Endothelial cell of umbilical vein (primary cell): ENCODE measurements around the gene PRDM16. TPM values are rescaled to one million over a fixed set of nuclear protein-coding genes. Genes with fewer than 3 reads are reported as not detected.

Experiments
- BruUV-seq: library from RNA; stranded (reverse); fragments of 400-500 nt; replicated peaks from 2 replicates; lab custom pipeline; 2021; lab: Mats Ljungman, UMichigan
- CTCF ChIA-PET: fragments of 300-600, 350-600 bp; sonication (Branson Sonifier 250); formaldehyde crosslinking; loops from one replicate; lab custom pipeline; 2021; ENCODE audit warnings: antibody characterized with exemption, inconsistent platforms; lab: Charles Lee
- POLR2A ChIA-PET: fragments of 300-600, 350-600 bp; sonication (Branson Sonifier 250); formaldehyde crosslinking; loops from one replicate; lab custom pipeline; 2021; ENCODE audit warnings: antibody characterized with exemption, inconsistent platforms; lab: Charles Lee
- DNase-seq: peaks from one replicate; pipeline ENCODE4 v3.0.0-alpha.2; 2011; ENCODE audit warnings: low read depth, low spot score
- FAIRE-seq: peaks from 2 replicates; lab custom pipeline; 2011; peaks lifted over from hg19 to GRCh38; lab: Jason Lieb, UNC
- H2AFZ ChIP-seq: 2 replicates; pipeline ENCODE4 v1.6.0; 2012; ENCODE audit warnings: low read depth, low read length, control low read depth, inconsistent platforms
- H3K27ac ChIP-seq: 2 replicates; pipeline ENCODE4 v1.5.1; 2011; ENCODE audit warnings: low read depth, mild to moderate bottlenecking, control low read depth, low read length, moderate library complexity; ENCODE audit not compliant: insufficient read depth
- H3K27me3 ChIP-seq, 2 experiments: 2 replicates each; pipeline versions ENCODE4 v1.6.0 to v1.6.1; 2011; ENCODE audit warnings: low read length in 2 of 2, mixed read lengths in 1 of 2; ENCODE audit not compliant: control insufficient read depth in 2 of 2, insufficient read depth in 2 of 2
- H3K36me3 ChIP-seq, 2 experiments: 2 replicates in 1 of 2; 3 replicates in 1 of 2; pipeline ENCODE4 v1.5.1; 2011; ENCODE audit warnings: low read length in 2 of 2, mild to moderate bottlenecking in 1 of 2, moderate library complexity in 1 of 2; ENCODE audit not compliant: control insufficient read depth in 2 of 2, insufficient read depth in 2 of 2; ENCODE audit errors: extremely low read depth in 1 of 2
- H3K4me1 ChIP-seq: 3 replicates; pipeline ENCODE4 v1.5.1; 2011; ENCODE audit warnings: mild to moderate bottlenecking, low read length; ENCODE audit not compliant: control insufficient read depth, insufficient read depth; ENCODE audit errors: extremely low read depth
- H3K4me2 ChIP-seq: 2 replicates; pipeline ENCODE4 v1.6.1; 2011; ENCODE audit warnings: low read length, control low read depth, mixed read lengths; ENCODE audit not compliant: insufficient read depth
- H3K4me3 ChIP-seq, 3 experiments: fragments of 200-600 bp in 1 of 3; sonication (generic), shearing (Covaris generic) in 1 of 3; replicated peaks in 1 of 3; 2 replicates each; pipeline ENCODE4 v1.5.1; 2011 to 2016; ENCODE audit warnings: control low read depth in 3 of 3, low read length in 3 of 3, mild to moderate bottlenecking in 2 of 3, inconsistent platforms in 1 of 3, low read depth in 1 of 3, moderate library complexity in 1 of 3; ENCODE audit not compliant: insufficient read depth in 1 of 3
- H3K79me2 ChIP-seq: 2 replicates; pipeline ENCODE4 v1.6.0; 2012; ENCODE audit warnings: low read length, inconsistent platforms; ENCODE audit not compliant: control insufficient read depth, insufficient read depth
- H3K9ac ChIP-seq: replicated peaks from 2 replicates; pipeline ENCODE3; 2011; ENCODE audit warnings: low read length, control low read depth; ENCODE audit not compliant: insufficient read depth; ENCODE audit errors: extremely low read depth
- H3K9me1 ChIP-seq: replicated peaks from 3 replicates; pipeline ENCODE4 v1.6.0; 2011; ENCODE audit warnings: mild to moderate bottlenecking, low read length; ENCODE audit not compliant: control insufficient read depth, insufficient read depth; ENCODE audit errors: extremely low read depth
- H3K9me3 ChIP-seq: replicated peaks from 2 replicates; pipeline ENCODE4 v1.5.1; 2012; ENCODE audit warnings: low read length, inconsistent platforms; ENCODE audit not compliant: control insufficient read depth, insufficient read depth
- H4K20me1 ChIP-seq: replicated peaks from 2 replicates; pipeline ENCODE3; 2011; ENCODE audit warnings: mild to moderate bottlenecking, low read length; ENCODE audit not compliant: control insufficient read depth, insufficient read depth; ENCODE audit errors: extremely low read depth
- EZH2 ChIP-seq: IDR thresholded peaks from 2 replicates; pipeline ENCODE4 v1.6.1; 2012; ENCODE audit warnings: borderline replicate concordance, low read depth, mild to moderate bottlenecking, moderate library complexity, low read length, inconsistent platforms; ENCODE audit not compliant: severe bottlenecking
- FOS ChIP-seq: IDR thresholded peaks from 2 replicates; pipeline ENCODE4 v1.6.1; 2011; ENCODE audit warnings: mild to moderate bottlenecking, low read length, moderate library complexity, borderline replicate concordance; ENCODE audit not compliant: insufficient read depth
- GATA2 ChIP-seq: IDR thresholded peaks from 2 replicates; pipeline ENCODE4 v1.7.0; 2011; ENCODE audit warnings: low read depth, mild to moderate bottlenecking, moderate library complexity, mixed read lengths, low read length; ENCODE audit not compliant: insufficient read length, insufficient read depth
- JUN ChIP-seq: IDR thresholded peaks from 2 replicates; pipeline ENCODE4 v1.6.1; 2011; ENCODE audit warnings: borderline replicate concordance, low read depth; ENCODE audit not compliant: insufficient read length, insufficient read depth
- MYC ChIP-seq: IDR thresholded peaks from one replicate; pipeline ENCODE4 v1.6.1; 2011; ENCODE audit warnings: mild to moderate bottlenecking, low read depth, low read length
- POLR2A ChIP-seq: IDR thresholded peaks from 2 replicates; pipeline ENCODE4 v1.6.1; 2012; ENCODE audit warnings: low read depth, mild to moderate bottlenecking, control low read depth, low read length
- POLR2AphosphoS5 ChIP-seq: IDR thresholded peaks from 2 replicates; pipeline ENCODE4 v1.6.1; 2012; ENCODE audit warnings: low read depth, mild to moderate bottlenecking, control low read depth, low read length, moderate library complexity; ENCODE audit not compliant: insufficient read depth
- dilution Hi-C: fragments of 300-500 bp; cut with MboI; formaldehyde crosslinking; loops from one replicate; pipeline ENCODE4 v1.15.0; 2019; ENCODE audit warnings: low sequenced_read_pairs; ENCODE audit not compliant: extremely low pct_ligation_motif_present
- intact Hi-C: fragments of 100-400 bp; cut with micrococcal nuclease; formaldehyde crosslinking; loops from one replicate; pipeline ENCODE4 v1.10.0; 2022
- polyA plus RNA-seq, 4 experiments: library from polyadenylated mRNA; depleted of rRNA in 3 of 4; stranded (reverse) in 3 of 4; unstranded in 1 of 4; fragments of >200 nt; gene quantifications; 2 replicates each; pipeline versions ENCODE4 v1.2.1 to v1.2.3, GENCODE V29; 2011 to 2012; ENCODE audit warnings: missing spikeins in 1 of 4
- total RNA-seq: library from RNA; stranded (reverse); gene quantifications from 2 replicates; pipeline ENCODE4 v1.2.3, GENCODE V29; 2021
- TF ChIP-seq, protein P1 (sequence below), 2 donors: IDR thresholded peaks; 1 replicate in 1 of 2; 2 replicates in 1 of 2; pipeline ENCODE4 v1.5.1; 2011; ENCODE audit warnings: low read length in 2 of 2, mild to moderate bottlenecking in 2 of 2, moderate library complexity in 2 of 2, control low read depth in 1 of 2, inconsistent platforms in 1 of 2, low read depth in 1 of 2; ENCODE audit not compliant: insufficient read depth in 1 of 2; ENCODE audit errors: extremely low read depth in 1 of 2
- TF ChIP-seq, protein P2 (sequence below): IDR thresholded peaks from 2 replicates; pipeline ENCODE4 v1.6.1; 2011; ENCODE audit not compliant: insufficient read depth, insufficient read length

The PRDM16 gene
- total and polyA plus RNA-seq, 2 donors (not counting 3 experiments of a cell fraction or from before 2014, with no cell fraction given) = not detected

DNA sequence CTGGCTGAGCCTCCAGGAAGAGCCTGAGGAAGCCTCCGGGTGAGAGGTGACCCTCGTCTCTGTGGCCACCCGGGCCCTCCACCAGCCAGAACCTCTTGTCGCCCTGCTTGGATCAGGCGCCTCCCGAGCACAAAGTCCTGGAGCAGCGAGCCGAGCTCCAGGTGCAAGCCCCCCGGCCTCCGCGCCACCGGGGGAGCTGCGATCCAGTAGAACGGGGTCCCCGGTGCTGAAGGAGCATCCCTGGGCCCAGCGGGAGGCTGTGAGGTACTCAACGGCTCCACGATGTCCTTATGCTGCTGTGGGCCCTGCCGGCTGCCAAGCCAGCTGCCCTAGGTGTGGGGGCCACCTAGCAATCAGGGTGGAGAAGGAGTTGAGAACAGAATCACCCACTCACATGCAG is 102.8 kb downstream of the PRDM16 start:
- ChIA-PET POLR2A (no interaction called here), CTCF (no interaction called here)
- Histone ChIP-seq H3K9me3 (no peaks in the 10 kb centered on the region), H3K36me3 (no peaks in the 10 kb centered on the region), H3K4me3 (no peak overlapping the region), H3K9ac (no peak overlapping the region), H2AFZ (no peak overlapping the region), H3K79me2 (no peaks in the 10 kb centered on the region), H4K20me1 (no peaks in the 10 kb centered on the region), H3K27me3 (no peaks in the 10 kb centered on the region), H3K27ac (no peak overlapping the region), H3K4me2 (no peak overlapping the region), H3K9me1 (no peaks in the 10 kb centered on the region), H3K4me1 (no peaks in the 10 kb centered on the region)
- no peak for DNase-seq
- intact Hi-C loops = no loop called here
- FAIRE-seq = no peak
- BruUV-seq = no TSS peak
- TF ChIP-seq GATA2 (no peak), EZH2 (no peak), FOS (no peak), MYC (no peak), POLR2A (no peak), JUN (no peak), POLR2AphosphoS5 (no peak)
- TF ChIP-seq, protein P1, sequence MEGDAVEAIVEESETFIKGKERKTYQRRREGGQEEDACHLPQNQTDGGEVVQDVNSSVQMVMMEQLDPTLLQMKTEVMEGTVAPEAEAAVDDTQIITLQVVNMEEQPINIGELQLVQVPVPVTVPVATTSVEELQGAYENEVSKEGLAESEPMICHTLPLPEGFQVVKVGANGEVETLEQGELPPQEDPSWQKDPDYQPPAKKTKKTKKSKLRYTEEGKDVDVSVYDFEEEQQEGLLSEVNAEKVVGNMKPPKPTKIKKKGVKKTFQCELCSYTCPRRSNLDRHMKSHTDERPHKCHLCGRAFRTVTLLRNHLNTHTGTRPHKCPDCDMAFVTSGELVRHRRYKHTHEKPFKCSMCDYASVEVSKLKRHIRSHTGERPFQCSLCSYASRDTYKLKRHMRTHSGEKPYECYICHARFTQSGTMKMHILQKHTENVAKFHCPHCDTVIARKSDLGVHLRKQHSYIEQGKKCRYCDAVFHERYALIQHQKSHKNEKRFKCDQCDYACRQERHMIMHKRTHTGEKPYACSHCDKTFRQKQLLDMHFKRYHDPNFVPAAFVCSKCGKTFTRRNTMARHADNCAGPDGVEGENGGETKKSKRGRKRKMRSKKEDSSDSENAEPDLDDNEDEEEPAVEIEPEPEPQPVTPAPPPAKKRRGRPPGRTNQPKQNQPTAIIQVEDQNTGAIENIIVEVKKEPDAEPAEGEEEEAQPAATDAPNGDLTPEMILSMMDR (IDR thresholded peaks at IDR 0.05; ENCODE audit: extremely low read depth in 1 of 2, insufficient read depth in 1 of 2, low read depth in 1 of 2, low read length in 2 of 2) = no peak
- TF ChIP-seq, protein P2, sequence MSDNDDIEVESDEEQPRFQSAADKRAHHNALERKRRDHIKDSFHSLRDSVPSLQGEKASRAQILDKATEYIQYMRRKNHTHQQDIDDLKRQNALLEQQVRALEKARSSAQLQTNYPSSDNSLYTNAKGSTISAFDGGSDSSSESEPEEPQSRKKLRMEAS = no peak
- dilution Hi-C loops = no loop called here
